K562 (cell line): ENCODE measurements around the gene TRPC4. TPM values are rescaled to one million over a fixed set of nuclear protein-coding genes. Genes with fewer than 3 reads are reported as not detected.

Experiments
- ATAC-seq: fragments of 200-7000 bp; cut with Tn5 transposase; 3 replicates; pipeline ENCODE4 v1.9.1; 2020; ENCODE audit warnings: moderate library complexity
- BruUV-seq: library from RNA; stranded (reverse); fragments of 400-500 nt; replicated peaks from 2 replicates; lab custom pipeline; 2021; lab: Mats Ljungman, UMichigan
- CTCF ChIA-PET: fragments of 300-600 bp; formaldehyde crosslinking; extraction: SDS; loops from one replicate; lab custom pipeline; 2021; ENCODE audit warnings: low intra/inter-chr PET ratio; lab: Yijun Ruan, JAX
- POLR2A ChIA-PET: fragments of 300-600, 350-650 bp; sonication (Branson Sonifier 250); formaldehyde crosslinking; extraction: SDS; loops from one replicate; lab custom pipeline; 2021; ENCODE audit warnings: antibody characterized with exemption, inconsistent platforms; lab: Yijun Ruan, JAX
- DNase-seq, 4 experiments: peaks; one replicate each; pipeline versions ENCODE4 v3.0.0 to v3.0.0-alpha.2; 2011 to 2018; ENCODE audit warnings: low spot score in 3 of 4, mixed read lengths in 3 of 4; ENCODE audit errors: extremely low read depth in 1 of 4
- FAIRE-seq: peaks from 2 replicates; lab custom pipeline; 2011; peaks lifted over from hg19 to GRCh38; lab: Jason Lieb, UNC
- H2AFZ ChIP-seq: 2 replicates; pipeline ENCODE4 v1.6.0; 2011; ENCODE audit warnings: low read depth, low read length, control low read depth, inconsistent platforms
- H3K27ac ChIP-seq: fragments of 200-600 bp; 3 replicates; pipeline ENCODE4 v1.8.0; 2011; ENCODE audit warnings: low read depth, mild to moderate bottlenecking, control low read depth, inconsistent platforms, low read length, moderate library complexity, mixed read lengths; ENCODE audit errors: extremely low read depth
- H3K27me3 ChIP-seq, 2 experiments: fragments of 300-600 bp in 1 of 2; 2 replicates in 1 of 2; 3 replicates in 1 of 2; pipeline versions ENCODE4 v1.6.0 to v1.8.0; 2011; ENCODE audit warnings: inconsistent platforms in 2 of 2, low read length in 2 of 2, mild to moderate bottlenecking in 1 of 2, mixed read lengths in 1 of 2, moderate library complexity in 1 of 2; ENCODE audit not compliant: control insufficient read depth in 2 of 2, insufficient read depth in 2 of 2
- H3K36me3 ChIP-seq: fragments of 300-600 bp; 3 replicates; pipeline ENCODE4 v1.8.0; 2011; ENCODE audit warnings: mild to moderate bottlenecking, low read length, inconsistent platforms; ENCODE audit not compliant: control insufficient read depth, insufficient read depth
- H3K4me1 ChIP-seq, 2 experiments: fragments of 200-600 bp in 1 of 2; replicated peaks in 1 of 2; 2 replicates in 1 of 2; 3 replicates in 1 of 2; pipeline versions ENCODE4 v1.5.1 to v1.8.0; 2011; ENCODE audit warnings: inconsistent platforms in 2 of 2, low read length in 2 of 2, mild to moderate bottlenecking in 1 of 2, mixed read lengths in 1 of 2, moderate library complexity in 1 of 2; ENCODE audit not compliant: control insufficient read depth in 2 of 2, insufficient read depth in 2 of 2
- H3K4me2 ChIP-seq: 2 replicates; pipeline ENCODE4 v1.6.1; 2011; ENCODE audit warnings: low read length, control low read depth, inconsistent platforms, mixed read lengths; ENCODE audit not compliant: insufficient read depth
- H3K4me3 ChIP-seq: fragments of 200-600 bp; sonication (generic), shearing (Covaris generic); 2 replicates; pipeline ENCODE4 v1.5.1; 2016; ENCODE audit warnings: control low read depth, inconsistent platforms
- H3K79me2 ChIP-seq: fragments of 200-600 bp; 3 replicates; pipeline ENCODE4 v1.8.0; 2011; ENCODE audit warnings: low read length, inconsistent platforms; ENCODE audit not compliant: control insufficient read depth, insufficient read depth
- H3K9ac ChIP-seq, 2 experiments: 2 replicates each; pipeline versions ENCODE4 v1.6.0 to v1.6.1; 2011; ENCODE audit warnings: low read depth in 2 of 2, low read length in 2 of 2, control low read depth in 1 of 2, inconsistent platforms in 1 of 2, mild to moderate bottlenecking in 1 of 2, mixed read lengths in 1 of 2; ENCODE audit not compliant: insufficient read depth in 1 of 2
- H3K9me1 ChIP-seq: one replicate; pipeline ENCODE4 v1.6.0; 2011; ENCODE audit warnings: inconsistent platforms, mild to moderate bottlenecking, low read length, moderate library complexity; ENCODE audit not compliant: control insufficient read depth, insufficient read depth
- H3K9me3 ChIP-seq: replicated peaks from 2 replicates; pipeline ENCODE4 v1.5.1; 2011; ENCODE audit warnings: low read depth, low read length, inconsistent platforms; ENCODE audit not compliant: control insufficient read depth, insufficient read depth
- H4K20me1 ChIP-seq: replicated peaks from 2 replicates; pipeline ENCODE4 v1.6.1; 2011; ENCODE audit warnings: low read length, inconsistent platforms, mixed read lengths; ENCODE audit not compliant: control insufficient read depth, insufficient read depth
- ASH1L ChIP-seq: fragments of 450-650 bp; IDR thresholded peaks from 2 replicates; pipeline ENCODE4 v1.6.1; 2018; ENCODE audit warnings: borderline replicate concordance, mild to moderate bottlenecking, low read depth; ENCODE audit not compliant: partially characterized antibody
- CBFA2T3 ChIP-seq: fragments of 450-650 bp; IDR thresholded peaks from 2 replicates; pipeline ENCODE4 v1.6.1; 2017
- CHAMP1 ChIP-seq: fragments of 450-650 bp; IDR thresholded peaks from 2 replicates; pipeline ENCODE4 v1.6.1; 2016; ENCODE audit warnings: mild to moderate bottlenecking
- ELK1 ChIP-seq: sonication (generic); formaldehyde crosslinking; IDR thresholded peaks from 2 replicates; pipeline ENCODE4 v1.8.1; 2022; ENCODE audit warnings: missing genetic modification reagents
- KHSRP ChIP-seq: fragments of 450-650 bp; IDR thresholded peaks from 2 replicates; pipeline ENCODE4 v1.6.1; 2017
- NFYB ChIP-seq: IDR thresholded peaks from 2 replicates; pipeline ENCODE4 v1.6.1; 2011; ENCODE audit warnings: mild to moderate bottlenecking, moderate library complexity; ENCODE audit not compliant: insufficient read length; ENCODE audit errors: extremely low read depth
- NONO ChIP-seq, 2 experiments: fragments of 200-400 bp in 1 of 2; fragments of 450-650 bp in 1 of 2; formaldehyde crosslinking in 1 of 2; IDR thresholded peaks; 2 replicates each; pipeline ENCODE4 v1.6.1; 2017; ENCODE audit warnings: low read depth in 2 of 2, mild to moderate bottlenecking in 2 of 2, moderate library complexity in 2 of 2, low read length in 1 of 2
- NR4A1 ChIP-seq, 2 experiments: fragments of 250-450 bp in 1 of 2; fragments of 450-650 bp in 1 of 2; sonication (Bioruptor Pico) in 1 of 2; IDR thresholded peaks; 2 replicates each; pipeline versions ENCODE4 v1.4.0 to v1.6.1; 2016 to 2020; ENCODE audit warnings: mild to moderate bottlenecking in 2 of 2, missing compliant biosample characterization in 1 of 2, missing genetic modification characterization in 1 of 2, moderate library complexity in 1 of 2
- PKNOX1 ChIP-seq: fragments of 450-650 bp; IDR thresholded peaks from 2 replicates; pipeline ENCODE4 v1.6.1; 2016
- RBM39 ChIP-seq: fragments of 200-400 bp; formaldehyde crosslinking; optimal IDR thresholded peaks from 2 replicates; pipeline ENCODE3; 2018; ENCODE audit warnings: low read depth, low read length
- SMARCB1 ChIP-seq: IDR thresholded peaks from 2 replicates; pipeline ENCODE4 v1.6.1; 2011; ENCODE audit warnings: improper control_type of control experiment, low read depth; ENCODE audit not compliant: insufficient read length
- SOX6 ChIP-seq: fragments of 450-650 bp; IDR thresholded peaks from 2 replicates; pipeline ENCODE4 v1.6.1; 2014; ENCODE audit warnings: mild to moderate bottlenecking
- TCF7L2 ChIP-seq: fragments of 150-350 bp; IDR thresholded peaks from 2 replicates; pipeline ENCODE4 v1.6.1; 2016; ENCODE audit warnings: low read depth, mild to moderate bottlenecking, low read length, moderate library complexity
- ZBTB7A ChIP-seq: IDR thresholded peaks from 2 replicates; pipeline ENCODE4 v1.6.1; 2011; ENCODE audit warnings: low read depth, mild to moderate bottlenecking, low read length, moderate library complexity, borderline replicate concordance; ENCODE audit not compliant: control insufficient read depth
- ZKSCAN1 ChIP-seq: fragments of 150-350 bp; IDR thresholded peaks from 2 replicates; pipeline ENCODE4 v1.6.1; 2016; ENCODE audit warnings: low read depth, low read length
- ZNF143 ChIP-seq: sonication (generic); formaldehyde crosslinking; IDR thresholded peaks from 2 replicates; pipeline ENCODE4 v1.9.0; 2022; ENCODE audit warnings: mild to moderate bottlenecking, missing genetic modification reagents
- ZNF280A ChIP-seq: fragments of 450-650 bp; IDR thresholded peaks from 2 replicates; pipeline ENCODE4 v1.6.1; 2018; ENCODE audit warnings: mild to moderate bottlenecking, low read depth; ENCODE audit not compliant: partially characterized antibody
- WGBS: fragments of 100-300 bp; shearing (Covaris generic); methylation state at CpG from one replicate; pipeline ENCODE4 v1.1.6; 2016; ENCODE audit warnings: low coverage, mixed read lengths; ENCODE audit not compliant: insufficient coverage; ENCODE audit errors: missing lambda C conversion rate; 5-methylcytosine and 5-hydroxymethylcytosine counted together
- in situ Hi-C: fragments of 300-500 bp; cut with MboI; formaldehyde crosslinking; loops from 4 replicates; pipeline ENCODE4 v1.15.0; 2018; ENCODE audit warnings: inconsistent platforms, mixed read lengths
- intact Hi-C: fragments of 100-400 bp; cut with micrococcal nuclease; formaldehyde crosslinking; loops from 2 replicates; pipeline ENCODE4 v1.14.2; 2022
- polyA plus RNA-seq, 8 experiments: library from polyadenylated mRNA; depleted of rRNA in 4 of 8; stranded (reverse) in 5 of 8; unstranded in 3 of 8; fragments of >200 nt; fragmentation: Nextera tagmentation in 2 of 8; fragmentation: Illumina TruSeq in 1 of 8; extraction: Ambion mirVana in 2 of 8; extraction: Trizol in 1 of 8; gene quantifications; 2 replicates each; pipeline versions ENCODE4 v1.2.1 to v1.2.3, GENCODE V29; 2011 to 2014; ENCODE audit warnings: inconsistent platforms in 1 of 8, missing spikeins in 1 of 8
- total RNA-seq, 7 experiments: library from RNA; depleted of rRNA in 6 of 7; stranded (reverse); fragments of >200 nt in 6 of 7; fragmentation: Illumina TruSeq in 2 of 7; extraction: Trizol in 2 of 7; gene quantifications; 2 replicates each; pipeline versions ENCODE4 v1.2.1 to v1.2.3, GENCODE V29; 2011 to 2021; ENCODE audit warnings: low replicate concordance in 1 of 7

The TRPC4 gene
- total and polyA plus RNA-seq, 9 of the 15 experiments (the other 6 are each of a cell fraction or from before 2014, with no cell fraction given) = 0.03 to 0.04 TPM; not detected in 7

GRCh38 chr13:37695200-37695599 is 174.4 kb downstream of the TRPC4 start:
- ATAC-seq = no peak; the same call in 2 of the 3 replicates

More at GRCh38 chr13:37695200-37695599, 174.4 kb downstream of the TRPC4 start:
- Histone ChIP-seq H3K79me2 (no peaks in the 10 kb centered on the region), H3K9me3 (no peaks in the 10 kb centered on the region), H3K9me1 (no peaks in the 10 kb centered on the region), H3K4me1 (no peaks in the 10 kb centered on the region), H3K36me3 (no peaks in the 10 kb centered on the region), H3K4me3 (no peak overlapping the region), H3K27me3 (no peaks in the 10 kb centered on the region), H3K9ac (no peak overlapping the region), H3K4me2 (no peak overlapping the region), H4K20me1 (no peaks in the 10 kb centered on the region), H2AFZ (no peak overlapping the region), H3K27ac (no peak overlapping the region)
- CTCF ChIA-PET = no interaction called here
- DNase-seq (peak in 1 of 4 experiments; percentile 9), FAIRE-seq (no peak)
- WGBS = 6% methylated on average over 2 of the region's 3 CpGs
- intact Hi-C loops (no loop called here), in situ Hi-C loops (no loop called here)
- TF ChIP-seq ELK1 (CRISPR knock-in tag) (no peak), ZKSCAN1 (no peak), ZNF143 (no peak), ASH1L (no peak), ZNF280A (no peak), CBFA2T3 (no peak), NONO (IDR thresholded peaks at IDR 0.05; ENCODE audit: low read depth in 2 of 2, low read length in 1 of 2) (no peak), PKNOX1 (no peak), SMARCB1 (no peak), RBM39 (no peak), CHAMP1 (no peak), NR4A1 (CRISPR knock-in tag; IDR thresholded peaks at IDR 0.05) (no peak), NR4A1 (tag; IDR thresholded peaks at IDR 0.05) (no peak), NFYB (no peak), SOX6 (no peak), KHSRP (no peak), TCF7L2 (no peak), ZBTB7A (no peak)
- POLR2A ChIA-PET = no interaction called here
- no TSS peak for BruUV-seq
